Astrocyte (in vitro differentiated cells and primary cell): ENCODE measurements around the gene CEP162. TPM values are rescaled to one million over a fixed set of nuclear protein-coding genes. Genes with fewer than 3 reads are reported as not detected.

Experiments
- DNase-seq: peaks from one replicate; pipeline ENCODE4 v3.0.0-alpha.2; 2010; ENCODE audit warnings: low read depth
- FAIRE-seq: peaks from 2 replicates; lab custom pipeline; 2011; peaks lifted over from hg19 to GRCh38; lab: Jason Lieb, UNC
- H2AFZ ChIP-seq: 2 replicates; pipeline ENCODE4 v1.6.0; 2012; ENCODE audit warnings: low read depth, low read length, inconsistent platforms
- H3K27ac ChIP-seq: 2 replicates; pipeline ENCODE4 v1.5.1; 2011; ENCODE audit warnings: low read depth, low read length, inconsistent platforms
- H3K27me3 ChIP-seq: 2 replicates; pipeline ENCODE4 v1.6.0; 2011; ENCODE audit warnings: low read length, inconsistent platforms; ENCODE audit not compliant: insufficient read depth
- H3K36me3 ChIP-seq: 2 replicates; pipeline ENCODE4 v1.5.1; 2011; ENCODE audit warnings: low read length, inconsistent platforms; ENCODE audit not compliant: insufficient read depth
- H3K4me1 ChIP-seq: 2 replicates; pipeline ENCODE4 v1.5.1; 2011; ENCODE audit warnings: low read length, inconsistent platforms; ENCODE audit not compliant: insufficient read depth
- H3K4me2 ChIP-seq: 2 replicates; pipeline ENCODE4 v1.6.0; 2012; ENCODE audit warnings: low read length, inconsistent platforms
- H3K4me3 ChIP-seq: 2 replicates; pipeline ENCODE4 v1.5.1; 2011; ENCODE audit warnings: low read depth, mild to moderate bottlenecking, low read length, inconsistent platforms; ENCODE audit not compliant: insufficient read depth
- H3K79me2 ChIP-seq: 2 replicates; pipeline ENCODE4 v1.6.0; 2012; ENCODE audit warnings: mild to moderate bottlenecking, low read length, inconsistent platforms; ENCODE audit not compliant: insufficient read depth
- H3K9ac ChIP-seq: 2 replicates; pipeline ENCODE4 v1.6.0; 2012; ENCODE audit warnings: mild to moderate bottlenecking, low read length, inconsistent platforms
- H3K9me3 ChIP-seq: 2 replicates; pipeline ENCODE4 v1.5.1; 2012; ENCODE audit warnings: low read depth, mild to moderate bottlenecking, low read length, inconsistent platforms; ENCODE audit not compliant: insufficient read depth
- H4K20me1 ChIP-seq: 2 replicates; pipeline ENCODE4 v1.6.0; 2012; ENCODE audit warnings: low read length, inconsistent platforms; ENCODE audit not compliant: insufficient read depth
- H3K27ac Mint-ChIP-seq: one replicate; pipeline ENCODE4 v1.8.0; 2021; ENCODE audit warnings: mild to moderate bottlenecking, mixed read lengths; ENCODE audit not compliant: unreplicated experiment
- H3K27me3 Mint-ChIP-seq: one replicate; pipeline ENCODE4 v1.8.0; 2021; ENCODE audit warnings: low read depth, mixed read lengths; ENCODE audit not compliant: unreplicated experiment
- H3K36me3 Mint-ChIP-seq: one replicate; pipeline ENCODE4 v1.8.0; 2021; ENCODE audit warnings: low read depth, mixed read lengths; ENCODE audit not compliant: unreplicated experiment
- H3K4me1 Mint-ChIP-seq: one replicate; pipeline ENCODE4 v1.8.0; 2021; ENCODE audit warnings: low read depth, mixed read lengths; ENCODE audit not compliant: unreplicated experiment
- H3K4me3 Mint-ChIP-seq: one replicate; pipeline ENCODE4 v1.8.0; 2021; ENCODE audit warnings: mild to moderate bottlenecking, moderate library complexity, mixed read lengths; ENCODE audit not compliant: unreplicated experiment
- H3K9me3 Mint-ChIP-seq: one replicate; pipeline ENCODE4 v1.8.0; 2021; ENCODE audit warnings: mild to moderate bottlenecking, mixed read lengths; ENCODE audit not compliant: unreplicated experiment
- CTCF ChIP-seq: IDR thresholded peaks from 2 replicates; pipeline ENCODE4 v1.5.1; 2011; ENCODE audit warnings: low read depth, mild to moderate bottlenecking, inconsistent platforms, low read length, moderate library complexity; ENCODE audit not compliant: insufficient read depth
- EZH2 ChIP-seq: IDR thresholded peaks from 2 replicates; pipeline ENCODE4 v1.6.1; 2012; ENCODE audit warnings: mild to moderate bottlenecking, low read length, inconsistent platforms; ENCODE audit not compliant: insufficient read depth
- total RNA-seq: library from RNA; stranded (reverse); gene quantifications from 2 replicates; pipeline ENCODE4 v1.2.1, GENCODE V29; 2021

Gene CEP162
- total RNA-seq, 1 donor from 2014 or later = 6.9 TPM

- no peaks in the 10 kb centered on the region for H4K20me1 ChIP-seq
- Mint-ChIP-seq H3K4me1 (no peaks in the 10 kb centered on the region), H3K27ac (no peak overlapping the region), H3K4me3 (no peak overlapping the region), H3K27me3 (peaks cover 6% of the 10 kb centered on the region), H3K36me3 (no peaks in the 10 kb centered on the region), H3K9me3 (peaks cover 3% of the 10 kb centered on the region)
- TF ChIP-seq CTCF = no peak
- TF ChIP-seq EZH2 = no peak
- H3K27ac ChIP-seq = no peak overlapping the region
- no peaks in the 10 kb centered on the region for H3K9me3 ChIP-seq
- H3K27me3 ChIP-seq = peaks cover 3% of the 10 kb centered on the region
- H3K4me1 ChIP-seq = no peaks in the 10 kb centered on the region
- no peak overlapping the region for H3K4me2 ChIP-seq
- no peaks in the 10 kb centered on the region for H3K36me3 ChIP-seq
- FAIRE-seq (no peak), DNase-seq (no peak)
- H3K9ac ChIP-seq = no peak overlapping the region
- H3K79me2 ChIP-seq = no peaks in the 10 kb centered on the region
- no peak overlapping the region for H2AFZ ChIP-seq
- no peak overlapping the region for H3K4me3 ChIP-seq
These were observed 15.8 kb upstream of the CEP162 start for GRCh38 chr6:84243240-84243639.

- TF ChIP-seq EZH2 (no peak), CTCF (no peak)
- Histone ChIP-seq H3K4me1 (no peaks in the 10 kb centered on the region), H3K4me2 (no peak overlapping the region), H3K36me3 (no peaks in the 10 kb centered on the region), H2AFZ (no peak overlapping the region), H3K4me3 (no peak overlapping the region), H3K9me3 (no peaks in the 10 kb centered on the region), H3K27me3 (peaks cover 3% of the 10 kb centered on the region), H4K20me1 (no peaks in the 10 kb centered on the region), H3K27ac (no peak overlapping the region), H3K9ac (no peak overlapping the region), H3K79me2 (no peaks in the 10 kb centered on the region)
- DNase-seq = no peak
- no peaks in the 10 kb centered on the region for H3K4me1 Mint-ChIP-seq
- peaks cover 11% of the 10 kb centered on the region for H3K9me3 Mint-ChIP-seq
- no peaks in the 10 kb centered on the region for H3K36me3 Mint-ChIP-seq
- no peak overlapping the region for H3K27ac Mint-ChIP-seq
- no peak overlapping the region for H3K4me3 Mint-ChIP-seq
- no peak for FAIRE-seq
- peaks cover 6% of the 10 kb centered on the region for H3K27me3 Mint-ChIP-seq
These were observed 14.8 kb upstream of the CEP162 start for GRCh38 chr6:84242265-84242664.

- peak overlapping the region; percentile 87 for H3K9ac ChIP-seq
- FAIRE-seq = no peak
- H3K36me3 Mint-ChIP-seq = no peaks in the 10 kb centered on the region
These were observed 728 bp upstream of the CEP162 start for GRCh38 chr6:84228198-84228543.

More at GRCh38 chr6:84228198-84228543, 728 bp upstream of the CEP162 start:
- Mint-ChIP-seq H3K27me3 (peaks cover 24% of the 10 kb centered on the region), H3K9me3 (no peaks in the 10 kb centered on the region), H3K27ac (no peak overlapping the region), H3K4me1 (peaks cover 2% of the 10 kb centered on the region), H3K4me3 (peak overlapping the region; percentile 96)
- H3K36me3 ChIP-seq = no peaks in the 10 kb centered on the region
- H3K4me3 ChIP-seq = peak overlapping the region; percentile 98
- DNase-seq = no peak
- H3K79me2 ChIP-seq = no peaks in the 10 kb centered on the region
- TF ChIP-seq EZH2 (no peak), CTCF (no peak)
- peak overlapping the region; percentile 99 for H2AFZ ChIP-seq
- H3K4me1 ChIP-seq = no peaks in the 10 kb centered on the region
- no peak overlapping the region for H3K27ac ChIP-seq
- H4K20me1 ChIP-seq = no peaks in the 10 kb centered on the region
- peaks cover 10% of the 10 kb centered on the region for H3K27me3 ChIP-seq
- peak overlapping the region; percentile 92 for H3K4me2 ChIP-seq
- H3K9me3 ChIP-seq = no peaks in the 10 kb centered on the region
